Osteocyte (in vitro differentiated cells): ENCODE results near the gene IL1RAPL2. TPM values are rescaled to one million over a fixed set of nuclear protein-coding genes. Genes with fewer than 3 reads are reported as not detected.

Experiments used
- DNase-seq: peaks from one replicate; pipeline ENCODE4 v3.0.0; 2021; ENCODE audit warnings: mixed read lengths; ENCODE audit not compliant: unreplicated experiment; ENCODE audit errors: extremely low spot score
- H3K27ac Mint-ChIP-seq: one replicate; pipeline ENCODE4 v1.8.0; 2021; ENCODE audit warnings: mild to moderate bottlenecking, mixed read lengths; ENCODE audit not compliant: unreplicated experiment
- H3K27me3 Mint-ChIP-seq: one replicate; pipeline ENCODE4 v1.8.0; 2021; ENCODE audit warnings: mixed read lengths; ENCODE audit not compliant: unreplicated experiment
- H3K36me3 Mint-ChIP-seq: one replicate; pipeline ENCODE4 v1.8.0; 2021; ENCODE audit warnings: mixed read lengths; ENCODE audit not compliant: unreplicated experiment
- H3K4me1 Mint-ChIP-seq: one replicate; pipeline ENCODE4 v1.8.0; 2021; ENCODE audit warnings: mixed read lengths; ENCODE audit not compliant: unreplicated experiment
- H3K4me3 Mint-ChIP-seq: one replicate; pipeline ENCODE4 v1.8.0; 2021; ENCODE audit warnings: mild to moderate bottlenecking, moderate library complexity, mixed read lengths; ENCODE audit not compliant: unreplicated experiment
- H3K9me3 Mint-ChIP-seq: one replicate; pipeline ENCODE4 v1.8.0; 2021; ENCODE audit warnings: mixed read lengths; ENCODE audit not compliant: unreplicated experiment
- CTCF ChIP-seq: fragments of 200-600 bp; sonication (generic); IDR thresholded peaks from 2 replicates; pipeline ENCODE4 v1.5.0; 2021; ENCODE audit warnings: antibody characterized with exemption, mild to moderate bottlenecking, moderate library complexity
- total RNA-seq: library from RNA; stranded (reverse); gene quantifications from 2 replicates; pipeline ENCODE4 v1.2.1, GENCODE V29; 2021

Gene IL1RAPL2
- total RNA-seq, 1 donor from 2014 or later: not detected

- Mint-ChIP-seq H3K9me3 (no peaks in the 10 kb centered on the region), H3K27me3 (peaks cover 6% of the 10 kb centered on the region), H3K4me3 (no peak overlapping the region), H3K27ac (no peak overlapping the region), H3K4me1 (no peaks in the 10 kb centered on the region), H3K36me3 (no peaks in the 10 kb centered on the region)
- DNase-seq: no peak
- TF ChIP-seq CTCF: peak; percentile 47
Measured at GRCh38 chrX:105191878-105192277, 625.9 kb downstream of the IL1RAPL2 start.

- no peaks in the 10 kb centered on the region for H3K9me3 Mint-ChIP-seq
- peaks cover 3% of the 10 kb centered on the region for H3K27me3 Mint-ChIP-seq
- no peak for TF ChIP-seq CTCF
- no peak overlapping the region for H3K4me3 Mint-ChIP-seq
- no peaks in the 10 kb centered on the region for H3K36me3 Mint-ChIP-seq
- no peaks in the 10 kb centered on the region for H3K4me1 Mint-ChIP-seq
- no peak for DNase-seq
- H3K27ac Mint-ChIP-seq: no peak overlapping the region
Measured at GRCh38 chrX:105209406-105209805, 643.4 kb downstream of the IL1RAPL2 start.

- Mint-ChIP-seq H3K27ac (no peak overlapping the region), H3K36me3 (no peaks in the 10 kb centered on the region), H3K4me3 (no peak overlapping the region), H3K27me3 (peaks cover 5% of the 10 kb centered on the region), H3K4me1 (no peaks in the 10 kb centered on the region), H3K9me3 (peaks cover 7% of the 10 kb centered on the region)
- no peak for TF ChIP-seq CTCF
- DNase-seq: no peak
Measured at GRCh38 chrX:105210258-105210657, 644.3 kb downstream of the IL1RAPL2 start.

- no peak for TF ChIP-seq CTCF
- Mint-ChIP-seq H3K4me3 (no peak overlapping the region), H3K36me3 (no peaks in the 10 kb centered on the region), H3K4me1 (no peaks in the 10 kb centered on the region), H3K27me3 (peaks cover 5% of the 10 kb centered on the region), H3K9me3 (peaks cover 12% of the 10 kb centered on the region), H3K27ac (no peak overlapping the region)
- no peak for DNase-seq
Measured at GRCh38 chrX:105211066-105211575, 645.1 kb downstream of the IL1RAPL2 start.

GRCh38 chrX:105219454-105220401 is 653.7 kb downstream of the IL1RAPL2 start:
- Mint-ChIP-seq H3K27me3 (peaks cover 7% of the 10 kb centered on the region), H3K9me3 (peaks cover 32% of the 10 kb centered on the region), H3K4me1 (no peaks in the 10 kb centered on the region), H3K27ac (no peak overlapping the region), H3K4me3 (no peak overlapping the region), H3K36me3 (no peaks in the 10 kb centered on the region)
- no peak for TF ChIP-seq CTCF
- no peak for DNase-seq
